ENCODE measurements around the gene NHLRC1.

Gene NHLRC1

GRCh38 chr6:18122128-18123093, at the start of gene NHLRC1:
Gene NHLRC1, minus strand, starts transcription at chr6:18122677. Its CDS starts 71 bp downstream, at chr6:18122606.
- H3K9ac ChIP-seq (ENCODE audit: low read length): peak within 1 kb of the TSS; percentile 85
- peak within 1 kb of the TSS; percentile 84 for H3K4me3 ChIP-seq (ENCODE audit: low read length)
- H3K36me3 ChIP-seq (ENCODE audit: control insufficient read depth, insufficient read depth, low read length, severe bottlenecking): no peaks in the 10 kb centered on the region
- no peaks in the 10 kb centered on the region for H3K27me3 ChIP-seq (replicated peaks; ENCODE audit: control insufficient read depth, insufficient read depth, low read length)
- DNase-seq (ENCODE audit: low read depth): peak; percentile 95
- no peaks in the 10 kb centered on the region for H3K9me3 ChIP-seq (ENCODE audit: control insufficient read depth, low read length)
- peaks cover 6% of the 10 kb centered on the region for H3K4me1 ChIP-seq (ENCODE audit: control insufficient read depth, insufficient read depth, low read length)

- Histone ChIP-seq H3K27me3 (replicated peaks; ENCODE audit: control insufficient read depth, insufficient read depth, low read length) (no peaks in the 10 kb centered on the region), H3K4me1 (ENCODE audit: control insufficient read depth, insufficient read depth, low read length) (peaks cover under 1% of the 10 kb centered on the region), H3K4me3 (ENCODE audit: low read length) (no peak overlapping the region), H3K9me3 (ENCODE audit: control insufficient read depth, low read length) (no peaks in the 10 kb centered on the region), H3K36me3 (ENCODE audit: control insufficient read depth, insufficient read depth, low read length, severe bottlenecking) (peaks cover 25% of the 10 kb centered on the region), H3K9ac (ENCODE audit: low read length) (no peak overlapping the region)
- no peak for DNase-seq (ENCODE audit: low read depth)
Observed at GRCh38 chr6:18171871-18172270, 49.4 kb upstream of the NHLRC1 start.

- H3K9ac ChIP-seq (ENCODE audit: low read length): no peak overlapping the region
- H3K27me3 ChIP-seq (replicated peaks; ENCODE audit: control insufficient read depth, insufficient read depth, low read length): no peaks in the 10 kb centered on the region
- no peak for DNase-seq (ENCODE audit: low read depth)
- H3K4me3 ChIP-seq (ENCODE audit: low read length): no peak overlapping the region
- peaks cover 16% of the 10 kb centered on the region for H3K36me3 ChIP-seq (ENCODE audit: control insufficient read depth, insufficient read depth, low read length, severe bottlenecking)
- peaks cover 11% of the 10 kb centered on the region for H3K4me1 ChIP-seq (ENCODE audit: control insufficient read depth, insufficient read depth, low read length)
- H3K9me3 ChIP-seq (ENCODE audit: control insufficient read depth, low read length): no peaks in the 10 kb centered on the region
Observed at GRCh38 chr6:18168264-18168663, 45.8 kb upstream of the NHLRC1 start.

GRCh38 chr6:18166312-18167036, 44.0 kb upstream of the NHLRC1 start:
- Histone ChIP-seq H3K4me1 (ENCODE audit: control insufficient read depth, insufficient read depth, low read length) (peaks cover 13% of the 10 kb centered on the region), H3K9ac (ENCODE audit: low read length) (no peak overlapping the region), H3K27me3 (replicated peaks; ENCODE audit: control insufficient read depth, insufficient read depth, low read length) (no peaks in the 10 kb centered on the region), H3K4me3 (ENCODE audit: low read length) (no peak overlapping the region), H3K36me3 (ENCODE audit: control insufficient read depth, insufficient read depth, low read length, severe bottlenecking) (peaks cover 24% of the 10 kb centered on the region), H3K9me3 (ENCODE audit: control insufficient read depth, low read length) (no peaks in the 10 kb centered on the region)
- peak; percentile 73 for DNase-seq (ENCODE audit: low read depth)

- Histone ChIP-seq H3K4me1 (ENCODE audit: control insufficient read depth, insufficient read depth, low read length) (peaks cover 16% of the 10 kb centered on the region), H3K27me3 (replicated peaks; ENCODE audit: control insufficient read depth, insufficient read depth, low read length) (no peaks in the 10 kb centered on the region), H3K9me3 (ENCODE audit: control insufficient read depth, low read length) (no peaks in the 10 kb centered on the region), H3K4me3 (ENCODE audit: low read length) (no peak overlapping the region), H3K9ac (ENCODE audit: low read length) (no peak overlapping the region), H3K36me3 (ENCODE audit: control insufficient read depth, insufficient read depth, low read length, severe bottlenecking) (peaks cover 24% of the 10 kb centered on the region)
- no peak for DNase-seq (ENCODE audit: low read depth)
Observed at GRCh38 chr6:18165751-18166150, 43.3 kb upstream of the NHLRC1 start.

- Histone ChIP-seq H3K9me3 (ENCODE audit: control insufficient read depth, low read length) (no peaks in the 10 kb centered on the region), H3K36me3 (ENCODE audit: control insufficient read depth, insufficient read depth, low read length, severe bottlenecking) (peaks cover 12% of the 10 kb centered on the region), H3K4me1 (ENCODE audit: control insufficient read depth, insufficient read depth, low read length) (peaks cover 16% of the 10 kb centered on the region), H3K4me3 (ENCODE audit: low read length) (no peak overlapping the region), H3K27me3 (replicated peaks; ENCODE audit: control insufficient read depth, insufficient read depth, low read length) (no peaks in the 10 kb centered on the region), H3K9ac (ENCODE audit: low read length) (no peak overlapping the region)
- no peak for DNase-seq (ENCODE audit: low read depth)
Observed at GRCh38 chr6:18162401-18162800, 39.9 kb upstream of the NHLRC1 start.

GRCh38 chr6:18161431-18161830, 39.0 kb upstream of the NHLRC1 start:
- DNase-seq (ENCODE audit: low read depth): peak; percentile 45
- no peak overlapping the region for H3K9ac ChIP-seq (ENCODE audit: low read length)
- peaks cover 11% of the 10 kb centered on the region for H3K4me1 ChIP-seq (ENCODE audit: control insufficient read depth, insufficient read depth, low read length)
- peaks cover 12% of the 10 kb centered on the region for H3K36me3 ChIP-seq (ENCODE audit: control insufficient read depth, insufficient read depth, low read length, severe bottlenecking)
- no peaks in the 10 kb centered on the region for H3K27me3 ChIP-seq (replicated peaks; ENCODE audit: control insufficient read depth, insufficient read depth, low read length)
- no peaks in the 10 kb centered on the region for H3K9me3 ChIP-seq (ENCODE audit: control insufficient read depth, low read length)
- no peak overlapping the region for H3K4me3 ChIP-seq (ENCODE audit: low read length)

GRCh38 chr6:18160911-18161310, 38.4 kb upstream of the NHLRC1 start:
- Histone ChIP-seq H3K27me3 (replicated peaks; ENCODE audit: control insufficient read depth, insufficient read depth, low read length) (no peaks in the 10 kb centered on the region), H3K4me1 (ENCODE audit: control insufficient read depth, insufficient read depth, low read length) (peaks cover 11% of the 10 kb centered on the region), H3K9ac (ENCODE audit: low read length) (no peak overlapping the region), H3K4me3 (ENCODE audit: low read length) (no peak overlapping the region), H3K9me3 (ENCODE audit: control insufficient read depth, low read length) (no peaks in the 10 kb centered on the region), H3K36me3 (ENCODE audit: control insufficient read depth, insufficient read depth, low read length, severe bottlenecking) (peaks cover 12% of the 10 kb centered on the region)
- DNase-seq (ENCODE audit: low read depth): peak; percentile 20

- H3K9ac ChIP-seq (ENCODE audit: low read length): peak overlapping the region; percentile 94
- H3K4me3 ChIP-seq (ENCODE audit: low read length): peak overlapping the region; percentile 95
- peaks cover 4% of the 10 kb centered on the region for H3K36me3 ChIP-seq (ENCODE audit: control insufficient read depth, insufficient read depth, low read length, severe bottlenecking)
- H3K4me1 ChIP-seq (ENCODE audit: control insufficient read depth, insufficient read depth, low read length): peaks cover 22% of the 10 kb centered on the region
- DNase-seq (ENCODE audit: low read depth): peak; percentile 53
- H3K9me3 ChIP-seq (ENCODE audit: control insufficient read depth, low read length): no peaks in the 10 kb centered on the region
- no peaks in the 10 kb centered on the region for H3K27me3 ChIP-seq (replicated peaks; ENCODE audit: control insufficient read depth, insufficient read depth, low read length)
Observed at GRCh38 chr6:18155864-18156421, 33.5 kb upstream of the NHLRC1 start.

- peak; percentile 99 for DNase-seq (ENCODE audit: low read depth)
- Histone ChIP-seq H3K9ac (ENCODE audit: low read length) (peak within 1 kb of the TSS; percentile 95), H3K4me3 (ENCODE audit: low read length) (peak within 1 kb of the TSS; percentile 99), H3K4me1 (ENCODE audit: control insufficient read depth, insufficient read depth, low read length) (peaks cover 22% of the 10 kb centered on the region), H3K36me3 (ENCODE audit: control insufficient read depth, insufficient read depth, low read length, severe bottlenecking) (peaks cover 4% of the 10 kb centered on the region), H3K27me3 (replicated peaks; ENCODE audit: control insufficient read depth, insufficient read depth, low read length) (no peaks in the 10 kb centered on the region), H3K9me3 (ENCODE audit: control insufficient read depth, low read length) (no peaks in the 10 kb centered on the region)
Observed at GRCh38 chr6:18155150-18155863, 32.8 kb upstream of the NHLRC1 start, which contains the start of gene KDM1B. Gene KDM1B, plus strand, starts transcription at chr6:18155422. Its CDS starts 4,474 bp downstream, at chr6:18159896.
